CD4-positive, alpha-beta T cell treated with Interleukin-1 beta for 1 hour (primary cell): Measurements from ENCODE around the gene RNF213.
A peak's percentile ranks its signal among the peaks of the same experiment; 100 is the strongest.
"Not testable (repeated sequence)": the region's sequence is repeated elsewhere in the genome, so short reads cannot be mapped to it uniquely, and the experiment has no call there.

Source experiments
- DNase-seq, 2 donors: peaks; one replicate each; pipeline ENCODE4 v3.0.0-alpha.2; 2020 to 2022

RNF213 gene

GRCh38 chr17:80253631-80254395 is 6.8 kb upstream of the RNF213 start:
- DNase-seq, result no peak

- peak; percentile 43 to 65 for DNase-seq
Measured at GRCh38 chr17:80254396-80255251, 6.0 kb upstream of the RNF213 start.

GRCh38 chr17:80256034-80256350 is 4.7 kb upstream of the RNF213 start:
- no peak for DNase-seq

GRCh38 chr17:80257716-80258213 is 2.9 kb upstream of the RNF213 start:
- DNase-seq, result no peak

GRCh38 chr17:80258296-80258695 is 2.4 kb upstream of the RNF213 start:
- not testable (repeated sequence) for DNase-seq

GRCh38 chr17:80259457-80260068 is 1.1 kb upstream of the RNF213 start:
- no peak for DNase-seq

GRCh38 chr17:80260069-80260535 is 550 bp upstream of the RNF213 start:
- DNase-seq, result peak; percentile 84

GRCh38 chr17:80261159-80261894 is 675 bp downstream of the RNF213 start:
- DNase-seq, result peak; percentile 73 to 80

GRCh38 chr17:80261895-80262279 is 1.2 kb downstream of the RNF213 start:
- DNase-seq, result no peak

- no peak for DNase-seq
Measured at GRCh38 chr17:80262291-80262690, 1.6 kb downstream of the RNF213 start.

- DNase-seq, result no peak
Measured at GRCh38 chr17:80262775-80263244, 2.2 kb downstream of the RNF213 start.

- peak; percentile 85 to 88 for DNase-seq
Measured at GRCh38 chr17:80263253-80264204, 2.9 kb downstream of the RNF213 start.

GRCh38 chr17:80264205-80265075 is 3.8 kb downstream of the RNF213 start:
- peak; percentile 43 to 55 for DNase-seq

- DNase-seq, result peak; percentile 59 to 69
Measured at GRCh38 chr17:80265205-80266068, 4.8 kb downstream of the RNF213 start.

GRCh38 chr17:80267391-80267790 is 6.7 kb downstream of the RNF213 start:
- no peak for DNase-seq

GRCh38 chr17:80268427-80268826 is 7.8 kb downstream of the RNF213 start:
- DNase-seq, result no peak

GRCh38 chr17:80269405-80269807 is 8.8 kb downstream of the RNF213 start:
- no peak for DNase-seq

GRCh38 chr17:80270104-80270503 is 9.5 kb downstream of the RNF213 start:
- DNase-seq, result no peak

GRCh38 chr17:80270836-80271235 is 10.2 kb downstream of the RNF213 start:
- peak; percentile 22 to 53 for DNase-seq
